MCF 10A (cell line): ENCODE data around the gene SESN1. TPM values are rescaled to one million over a fixed set of nuclear protein-coding genes. Genes with fewer than 3 reads are reported as not detected.
"Not testable (repeated sequence)": the region's sequence is repeated elsewhere in the genome, so short reads cannot be mapped to it uniquely, and the experiment has no call there.

Experiments used
- Bru-seq: library from RNA; stranded (reverse); fragments of 400-500 nt; gene quantifications from one replicate; lab custom pipeline; 2021; lab: Mats Ljungman, UMichigan
- BruChase-seq, 2 experiments: library from RNA; stranded (reverse); fragments of 400-500 nt; gene quantifications; one replicate each; lab custom pipeline; 2021; lab: Mats Ljungman, UMichigan
- BruUV-seq: library from RNA; stranded (reverse); fragments of 400-500 nt; replicated peaks from 2 replicates; lab custom pipeline; 2021; lab: Mats Ljungman, UMichigan
- CTCF ChIA-PET: fragments of 300-600 bp; sonication (Branson Sonifier 250); formaldehyde crosslinking; extraction: SDS; loops from one replicate; lab custom pipeline; 2021; ENCODE audit warnings: antibody characterized with exemption, inconsistent platforms; lab: Yijun Ruan, JAX
- POLR2A ChIA-PET: fragments of 300-600, 350-650 bp; sonication (Branson Sonifier 250); formaldehyde crosslinking; extraction: SDS; loops from one replicate; lab custom pipeline; 2020; ENCODE audit warnings: antibody characterized with exemption, inconsistent platforms; lab: Yijun Ruan, JAX
- DNase-seq: peaks from one replicate; pipeline ENCODE4 v3.0.0-alpha.2; 2018; ENCODE audit not compliant: unreplicated experiment
- H3K27ac Mint-ChIP-seq: one replicate; pipeline ENCODE4 v1.8.0; 2022; ENCODE audit warnings: mild to moderate bottlenecking, low read depth, mixed read lengths; ENCODE audit not compliant: unreplicated experiment
- H3K27me3 Mint-ChIP-seq: one replicate; pipeline ENCODE4 v1.8.0; 2022; ENCODE audit warnings: mixed read lengths; ENCODE audit not compliant: insufficient read depth, unreplicated experiment
- H3K36me3 Mint-ChIP-seq: one replicate; pipeline ENCODE4 v1.8.0; 2022; ENCODE audit warnings: mild to moderate bottlenecking, moderate library complexity, mixed read lengths; ENCODE audit not compliant: insufficient read depth, unreplicated experiment
- H3K4me1 Mint-ChIP-seq: one replicate; pipeline ENCODE4 v1.8.0; 2022; ENCODE audit warnings: mixed read lengths; ENCODE audit not compliant: insufficient read depth, unreplicated experiment
- H3K4me3 Mint-ChIP-seq: one replicate; pipeline ENCODE4 v1.8.0; 2022; ENCODE audit warnings: mild to moderate bottlenecking, moderate library complexity, mixed read lengths; ENCODE audit not compliant: unreplicated experiment
- H3K9me3 Mint-ChIP-seq: one replicate; pipeline ENCODE4 v1.8.0; 2022; ENCODE audit warnings: mixed read lengths; ENCODE audit not compliant: unreplicated experiment
- intact Hi-C: fragments of 100-400 bp; cut with micrococcal nuclease; formaldehyde crosslinking; loops from 2 replicates; pipeline ENCODE4 v1.14.1; 2022
- long read RNA-seq: library from polyadenylated mRNA; stranded (forward); transcript quantifications from one replicate; pipeline ENCODE4 v2.0.0, GENCODE V29; 2022
- total RNA-seq: library from RNA; stranded (reverse); gene quantifications from 2 replicates; pipeline ENCODE4 v1.2.3, GENCODE V29; 2022
- TF ChIP-seq, protein P1 (sequence below): fragments of 200-600 bp; IDR thresholded peaks from one replicate; pipeline ENCODE4 v1.8.0; 2022; ENCODE audit warnings: antibody characterized with exemption, mild to moderate bottlenecking; ENCODE audit not compliant: unreplicated experiment

The SESN1 gene
- total RNA-seq (16.7 and 23.0 TPM in 2 replicates), Bru-seq, nascent RNA (percentile 76 among the genes with signal in this experiment), BruChase-seq, experiment 1, labeled RNA remaining after a 6-hour chase (percentile 55 among the genes with signal in this experiment), BruChase-seq, experiment 2, labeled RNA remaining after a 2-hour chase (percentile 69 among the genes with signal in this experiment)
- long read RNA-seq, transcript SESN1-204 (10 exons, 3,509 nt): minor isoform, 5 of 77 reads
- long read RNA-seq, transcript SESN1-202 (10 exons, 2,676 nt): major isoform, 61 of 77 reads
- long read RNA-seq, partial matches to known transcripts: 1 of 77 reads
- long read RNA-seq, other reads (novel, unspliced or antisense): 10 of 77 reads

GRCh38 chr6:109094416-109095035, at the start of gene SESN1:
SESN1 (minus strand) TSS chr6:109094846; CDS start chr6:109094073, 773 bp downstream.
- Mint-ChIP-seq H3K4me1 (peaks cover 41% of the 10 kb centered on the region), H3K27me3 (no peaks in the 10 kb centered on the region), H3K4me3 (peak within 1 kb of the TSS; percentile 92), H3K36me3 (no peaks in the 10 kb centered on the region), H3K27ac (peak within 1 kb of the TSS; percentile 98), H3K9me3 (no peaks in the 10 kb centered on the region)
- ChIA-PET POLR2A (interaction anchor here (0.6 to 4.9 kb wide), 52 partner anchors 10 to 1138 kb away, joined by 3 to 94 read pairs (median 5); partner anchors contain the start of genes CD164 and FOXO3), CTCF (interaction anchor here (0.6 to 1.9 kb wide), 6 partner anchors 21 to 1104 kb away, joined by 3 to 7 read pairs (median 3); partner anchors contain the start of gene CD164)
- intact Hi-C loops: loop anchor here (1.0 kb wide), 2 partner anchors 290 to 303 kb away; no protein-coding TSS in a partner anchor
- peak; percentile 95 for DNase-seq
- TF ChIP-seq, protein P1, sequence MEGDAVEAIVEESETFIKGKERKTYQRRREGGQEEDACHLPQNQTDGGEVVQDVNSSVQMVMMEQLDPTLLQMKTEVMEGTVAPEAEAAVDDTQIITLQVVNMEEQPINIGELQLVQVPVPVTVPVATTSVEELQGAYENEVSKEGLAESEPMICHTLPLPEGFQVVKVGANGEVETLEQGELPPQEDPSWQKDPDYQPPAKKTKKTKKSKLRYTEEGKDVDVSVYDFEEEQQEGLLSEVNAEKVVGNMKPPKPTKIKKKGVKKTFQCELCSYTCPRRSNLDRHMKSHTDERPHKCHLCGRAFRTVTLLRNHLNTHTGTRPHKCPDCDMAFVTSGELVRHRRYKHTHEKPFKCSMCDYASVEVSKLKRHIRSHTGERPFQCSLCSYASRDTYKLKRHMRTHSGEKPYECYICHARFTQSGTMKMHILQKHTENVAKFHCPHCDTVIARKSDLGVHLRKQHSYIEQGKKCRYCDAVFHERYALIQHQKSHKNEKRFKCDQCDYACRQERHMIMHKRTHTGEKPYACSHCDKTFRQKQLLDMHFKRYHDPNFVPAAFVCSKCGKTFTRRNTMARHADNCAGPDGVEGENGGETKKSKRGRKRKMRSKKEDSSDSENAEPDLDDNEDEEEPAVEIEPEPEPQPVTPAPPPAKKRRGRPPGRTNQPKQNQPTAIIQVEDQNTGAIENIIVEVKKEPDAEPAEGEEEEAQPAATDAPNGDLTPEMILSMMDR: no peak
- no TSS peak for BruUV-seq

DNA sequence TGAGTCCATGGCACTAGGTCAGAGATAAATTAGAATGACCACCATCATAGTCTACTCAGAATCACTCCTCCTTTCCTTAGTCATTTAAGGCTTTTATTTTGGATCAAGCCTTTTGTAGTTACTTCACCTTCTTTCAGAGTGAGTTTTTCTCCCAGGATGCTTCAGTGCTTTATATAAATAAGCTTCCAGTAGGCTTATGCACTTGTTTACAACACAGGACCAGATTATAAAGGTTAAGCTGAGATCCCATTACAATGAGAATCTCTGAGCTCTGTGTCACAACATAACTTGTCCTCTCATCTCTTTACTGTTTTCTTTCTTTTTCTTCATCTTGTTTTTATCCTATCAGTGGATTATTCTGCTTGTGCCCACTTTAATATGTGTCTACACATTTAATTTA, 48.5 kb upstream of the SESN1 start:
- peaks cover 14% of the 10 kb centered on the region for H3K4me1 Mint-ChIP-seq
- TF ChIP-seq, protein P1: no peak
- no peaks in the 10 kb centered on the region for H3K9me3 Mint-ChIP-seq
- H3K36me3 Mint-ChIP-seq: peaks cover 6% of the 10 kb centered on the region
- CTCF ChIA-PET: interaction anchor here (0.6 kb wide), 4 partner anchors 10 to 1006 kb away, joined by 3 to 4 read pairs (median 3); no protein-coding TSS in a partner anchor
- BruUV-seq: no TSS peak
- intact Hi-C loops: no loop called here
- no peak overlapping the region for H3K4me3 Mint-ChIP-seq
- DNase-seq: no peak
- no peak overlapping the region for H3K27ac Mint-ChIP-seq
- POLR2A ChIA-PET: interaction anchor here (0.7 to 1.1 kb wide), 3 partner anchors 17 to 240 kb away, joined by 3 read pairs; no protein-coding TSS in a partner anchor
- H3K27me3 Mint-ChIP-seq: no peaks in the 10 kb centered on the region

- H3K27ac Mint-ChIP-seq, H3K27me3 Mint-ChIP-seq, H3K9me3 Mint-ChIP-seq, intact Hi-C loops, DNase-seq, H3K36me3 Mint-ChIP-seq, BruUV-seq, CTCF ChIA-PET, H3K4me3 Mint-ChIP-seq: not testable (repeated sequence)
- peaks cover 14% of the 10 kb centered on the region for H3K4me1 Mint-ChIP-seq
- POLR2A ChIA-PET: interaction anchor here (1.0 kb wide), 1 partner anchor 21 kb away, joined by 3 read pairs; no protein-coding TSS in a partner anchor
Measured at GRCh38 chr6:109142067-109142466, 47.4 kb upstream of the SESN1 start.

GRCh38 chr6:109139109-109139508, 44.5 kb upstream of the SESN1 start:
- intact Hi-C loops: no loop called here
- peak; percentile 82 for DNase-seq
- peak overlapping the region; percentile 95 for H3K27ac Mint-ChIP-seq
- no peaks in the 10 kb centered on the region for H3K27me3 Mint-ChIP-seq
- ChIA-PET CTCF (interaction anchor here (0.6 to 0.8 kb wide), 3 partner anchors 22 to 238 kb away, joined by 3 to 4 read pairs (median 3); no protein-coding TSS in a partner anchor), POLR2A (interaction anchor here (0.6 to 2.6 kb wide), 4 partner anchors 26 to 244 kb away, joined by 3 to 8 read pairs (median 3); partner anchors contain the start of genes CD164 and CEP57L1)
- H3K4me1 Mint-ChIP-seq: peaks cover 14% of the 10 kb centered on the region
- TF ChIP-seq, protein P1: no peak
- H3K9me3 Mint-ChIP-seq: no peaks in the 10 kb centered on the region
- H3K4me3 Mint-ChIP-seq: peak overlapping the region; percentile 66
- BruUV-seq: no TSS peak
- H3K36me3 Mint-ChIP-seq: peaks cover 6% of the 10 kb centered on the region

DNA sequence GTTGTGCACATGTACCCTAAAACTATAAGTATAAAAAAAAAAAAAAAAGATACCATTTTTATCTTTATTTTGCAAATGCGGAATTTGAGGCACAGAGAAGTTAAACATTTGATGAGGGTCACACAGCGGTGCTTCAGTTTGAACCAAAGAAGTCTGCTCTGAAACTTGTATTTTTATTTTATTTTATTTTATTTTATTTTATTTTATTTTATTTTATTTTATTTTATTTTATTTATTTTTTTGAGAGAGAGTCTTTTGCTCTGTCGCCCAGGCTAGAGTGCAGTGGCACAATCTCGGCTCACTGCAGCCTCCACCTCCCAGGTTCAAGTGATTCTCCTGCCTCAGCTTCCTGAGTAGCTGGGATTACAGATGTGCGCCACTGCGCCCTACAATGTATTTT, 41.9 kb upstream of the SESN1 start:
- CTCF ChIA-PET, H3K27me3 Mint-ChIP-seq, BruUV-seq, H3K4me3 Mint-ChIP-seq, H3K9me3 Mint-ChIP-seq, H3K36me3 Mint-ChIP-seq, H3K4me1 Mint-ChIP-seq, DNase-seq, intact Hi-C loops, H3K27ac Mint-ChIP-seq: not testable (repeated sequence)
- POLR2A ChIA-PET: interaction anchor here (2.6 kb wide), 1 partner anchor 246 kb away, joined by 8 read pairs; the partner anchor contains the start of gene CD164

DNA sequence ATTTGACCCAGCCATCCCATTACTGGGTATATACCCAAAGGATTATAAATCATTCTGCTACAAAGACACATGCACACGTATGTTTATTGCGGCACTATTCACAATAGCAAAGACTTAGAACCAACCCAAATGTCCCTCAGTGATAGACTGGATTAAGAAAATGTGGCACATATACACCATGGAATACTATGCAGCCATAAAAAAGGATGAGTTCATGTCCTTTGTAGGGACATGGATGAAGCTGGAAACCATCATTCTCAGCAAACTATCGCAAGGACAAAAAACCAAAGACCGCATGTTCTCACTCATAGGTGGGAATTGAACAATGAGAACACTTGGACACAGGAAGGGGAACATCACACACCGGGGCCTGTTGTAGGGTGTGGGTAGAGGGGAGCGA, 41.4 kb upstream of the SESN1 start:
- H3K9me3 Mint-ChIP-seq, H3K4me1 Mint-ChIP-seq, H3K36me3 Mint-ChIP-seq, H3K27me3 Mint-ChIP-seq, CTCF ChIA-PET, BruUV-seq, DNase-seq, POLR2A ChIA-PET, intact Hi-C loops, H3K4me3 Mint-ChIP-seq, H3K27ac Mint-ChIP-seq: not testable (repeated sequence)
